ENCODE results near the gene CXADR.
A peak's percentile ranks its signal among the peaks of the same experiment; 100 is the strongest.
"Not testable (repeated sequence)": the region's sequence is repeated elsewhere in the genome, so short reads cannot be mapped to it uniquely, and the experiment has no call there.

The CXADR gene

DNA sequence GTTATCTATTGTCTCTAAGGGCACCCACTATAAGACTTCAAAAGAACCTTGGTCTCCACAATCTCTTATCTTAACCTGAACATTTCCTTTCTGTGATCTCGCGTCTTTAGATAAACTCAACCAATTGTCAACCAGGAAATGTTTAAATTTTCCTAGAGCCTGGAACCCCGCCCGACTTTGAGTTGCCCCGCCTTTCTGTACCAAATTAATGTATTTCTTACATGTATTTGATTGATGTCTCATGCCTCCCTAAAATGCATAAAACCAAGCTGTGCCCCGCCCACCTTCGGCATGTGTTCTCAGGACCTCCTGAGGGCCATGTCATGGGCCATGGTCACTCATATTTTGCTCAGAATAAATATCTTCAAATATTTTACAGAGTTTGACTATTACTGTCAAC is 5.9 kb upstream of the CXADR start:
- no peak for DNase-seq

DNA sequence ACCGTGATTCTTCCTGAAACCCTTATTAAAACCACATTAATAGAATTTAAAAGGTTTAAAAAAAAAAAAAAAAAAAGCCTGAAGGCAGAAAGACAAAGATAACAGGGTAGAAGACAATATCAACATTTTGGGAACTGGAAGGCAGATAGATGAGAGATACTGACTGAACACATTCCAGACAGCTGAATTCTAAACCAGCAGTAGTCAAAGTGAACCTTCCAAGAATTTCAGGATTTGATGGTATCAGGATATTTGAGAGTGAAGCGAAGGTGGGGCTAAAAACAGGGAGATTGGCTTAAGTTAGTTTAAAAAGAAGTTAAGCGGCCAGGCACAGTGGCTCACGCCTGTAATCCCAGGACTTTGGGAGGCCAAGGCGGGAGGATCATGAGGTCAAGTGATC is 5.3 kb upstream of the CXADR start:
- DNase-seq, result no peak

DNA sequence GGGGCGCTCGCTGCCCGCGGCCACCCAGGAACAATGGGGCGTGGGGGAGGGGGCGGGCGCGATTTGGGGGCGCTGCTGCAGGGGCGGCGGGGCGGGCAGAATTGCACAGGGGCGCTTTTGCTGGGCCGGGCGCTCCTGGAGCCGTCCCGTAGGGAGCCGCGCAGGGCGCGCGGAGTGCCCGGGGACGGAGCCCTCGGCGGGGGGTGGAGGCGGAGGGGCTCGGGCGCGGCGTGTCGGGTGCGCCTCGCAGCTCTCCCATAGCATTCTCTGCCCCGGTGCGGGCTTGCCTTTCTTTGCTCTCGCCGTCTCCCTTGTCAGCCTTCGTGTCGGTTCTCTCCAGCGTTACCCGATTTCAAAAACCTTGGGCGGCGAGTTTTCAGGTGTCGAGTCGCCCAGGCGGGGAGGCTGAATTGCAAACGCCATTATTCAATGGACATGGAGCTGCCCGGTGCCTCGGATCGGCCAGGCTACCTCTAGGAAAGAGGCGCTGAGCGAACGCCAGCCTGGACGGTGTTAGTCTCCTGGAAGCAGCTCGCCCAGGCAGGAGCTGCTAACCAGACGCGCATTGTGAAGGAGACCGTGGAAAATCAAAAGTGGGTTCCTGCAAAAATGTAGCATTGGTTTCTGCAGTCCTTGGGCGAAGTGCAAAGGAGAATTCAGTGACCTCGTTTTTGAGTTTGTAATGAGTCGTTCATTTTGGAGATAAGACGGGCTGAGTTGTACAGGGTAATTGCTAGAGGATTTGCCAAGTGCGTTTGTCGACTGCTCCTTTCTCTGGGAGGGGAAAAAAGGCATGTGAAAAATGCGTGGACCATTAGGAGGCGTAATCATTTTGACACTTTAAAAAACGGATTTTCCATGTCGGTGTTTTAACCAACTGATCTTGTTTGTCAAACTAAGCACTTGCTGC is 626 bp downstream of the CXADR start:
- peak in 2 of 4 experiments; percentile 2 for DNase-seq

DNA sequence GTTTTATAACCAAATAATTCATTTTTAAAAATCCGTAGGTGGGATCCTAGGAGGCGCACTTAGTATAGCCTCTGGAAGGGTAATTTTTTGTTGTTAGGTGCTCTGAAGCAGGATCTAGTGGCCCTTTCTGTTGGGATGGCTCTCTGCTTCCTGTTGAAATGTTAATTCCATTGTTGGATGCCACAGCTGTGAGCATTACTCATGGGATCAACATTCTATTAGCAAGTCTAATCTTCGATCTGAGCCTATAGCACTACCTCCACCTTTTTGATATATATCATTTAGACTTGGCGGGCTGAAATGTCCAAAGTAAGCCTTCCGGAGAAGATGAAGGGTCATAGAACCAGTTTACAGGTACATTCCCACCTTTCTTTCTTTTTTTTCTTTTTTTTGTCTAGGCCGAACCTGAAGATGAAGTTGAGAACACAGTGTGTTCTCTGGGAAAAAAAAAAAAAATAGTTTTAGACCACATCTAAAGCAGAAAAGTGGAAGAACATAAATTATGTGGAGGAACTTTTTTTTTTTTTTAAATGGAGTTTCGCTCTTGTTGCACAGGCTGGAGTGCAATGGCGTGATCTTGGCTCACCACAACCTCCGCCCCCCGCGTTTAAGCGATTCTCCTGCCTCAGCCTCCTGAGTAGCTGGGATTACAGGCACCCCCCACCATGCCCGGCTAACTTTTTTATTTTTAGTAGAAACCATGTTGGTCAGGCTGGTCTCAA is 1.4 kb downstream of the CXADR start:
- no peak for DNase-seq

DNA sequence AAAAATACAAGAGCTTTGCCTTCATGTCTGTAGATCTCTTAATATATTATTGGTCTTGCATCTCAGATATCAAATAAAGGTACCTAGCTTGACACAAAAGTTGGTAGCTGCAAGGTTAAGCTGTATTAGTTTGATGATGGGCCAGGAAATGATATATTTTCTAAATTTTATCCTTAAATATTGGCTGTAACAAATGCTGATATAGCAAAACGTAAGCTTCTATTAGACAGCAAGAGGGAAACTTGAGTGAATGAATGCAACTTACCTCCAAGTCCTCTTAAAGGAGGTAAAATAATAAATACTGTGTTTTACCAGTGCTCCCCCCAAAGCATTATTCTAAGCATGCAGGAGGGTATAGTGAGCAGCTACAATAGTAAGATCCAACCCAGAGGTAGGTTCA is 4.2 kb downstream of the CXADR start:
- not testable (repeated sequence) for DNase-seq

DNA sequence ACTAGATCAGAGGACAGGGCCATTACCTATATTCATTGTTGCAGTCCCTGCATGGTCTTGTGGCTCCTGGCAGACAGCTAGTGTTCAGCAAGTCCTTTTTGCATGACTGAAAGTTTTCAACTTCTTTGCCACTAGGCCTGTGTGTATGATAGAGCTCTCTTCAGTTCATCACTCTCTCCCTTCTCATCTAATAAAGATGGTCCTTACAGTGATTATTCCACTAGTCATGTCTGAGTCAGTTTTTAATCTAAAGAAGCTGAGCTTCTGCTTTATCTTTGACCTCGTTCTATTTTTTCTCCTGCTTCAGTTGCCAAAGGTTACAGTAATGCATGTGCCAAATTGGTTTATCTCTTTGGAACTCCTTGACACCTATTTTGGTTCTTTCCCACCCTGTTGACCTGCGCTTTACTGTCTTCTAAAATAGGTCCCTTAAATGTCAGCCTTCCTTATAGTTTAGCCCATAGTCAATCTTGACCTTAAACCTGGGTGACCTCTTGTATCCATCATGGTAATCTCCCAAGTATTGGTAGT is 6.4 kb downstream of the CXADR start:
- DNase-seq, result no peak

DNA sequence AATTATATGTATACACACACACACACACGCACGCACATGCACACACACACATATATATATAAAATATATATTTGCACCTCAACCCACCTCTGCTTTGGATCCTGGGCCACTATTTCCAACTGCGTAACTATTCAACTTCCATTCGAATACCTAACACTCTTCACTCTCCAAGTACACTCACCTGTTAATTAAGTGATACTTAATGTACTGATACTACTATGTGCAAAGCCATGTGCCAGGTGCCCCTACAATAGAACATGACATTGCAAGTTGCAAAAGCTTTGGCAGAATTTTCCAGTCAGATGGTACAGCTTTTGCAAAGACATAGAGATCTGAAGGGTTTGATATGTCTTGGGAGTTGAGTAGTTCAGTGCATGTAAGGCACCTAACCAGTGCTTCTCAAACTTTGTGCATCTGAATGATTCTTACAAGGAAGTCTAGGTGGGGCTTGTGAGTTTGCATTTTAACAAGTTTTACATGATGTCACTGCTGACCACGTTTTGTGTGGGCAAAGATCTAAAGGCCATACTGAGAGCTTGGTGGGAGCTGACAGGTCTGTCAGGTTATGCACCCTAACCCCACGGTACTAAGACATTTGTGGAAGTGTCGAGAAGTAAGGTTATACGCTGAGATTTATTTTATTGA is 7.2 kb downstream of the CXADR start:
- DNase-seq, result no peak

DNA sequence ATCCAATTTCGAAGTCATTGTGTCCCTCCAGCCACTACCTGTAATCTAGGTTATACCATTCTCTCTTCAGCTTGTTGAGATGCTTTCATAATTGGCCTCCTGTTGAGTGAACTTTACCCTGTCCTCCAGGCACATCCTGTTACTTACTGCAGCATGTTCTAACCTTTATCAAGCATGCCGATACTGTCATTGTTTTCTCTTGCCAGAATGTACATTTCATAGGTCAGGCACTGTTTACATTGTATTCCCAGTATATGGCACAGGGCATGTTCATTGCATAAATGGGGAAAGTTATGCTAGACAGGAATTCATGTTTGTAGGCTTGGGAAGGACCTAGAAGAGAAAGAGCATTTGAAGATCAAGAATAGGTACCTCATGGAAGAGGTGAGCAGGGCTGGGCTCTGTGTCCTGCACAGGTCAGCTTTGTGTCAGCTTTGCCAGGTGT is 10.2 kb downstream of the CXADR start:
- DNase-seq, result no peak

DNA sequence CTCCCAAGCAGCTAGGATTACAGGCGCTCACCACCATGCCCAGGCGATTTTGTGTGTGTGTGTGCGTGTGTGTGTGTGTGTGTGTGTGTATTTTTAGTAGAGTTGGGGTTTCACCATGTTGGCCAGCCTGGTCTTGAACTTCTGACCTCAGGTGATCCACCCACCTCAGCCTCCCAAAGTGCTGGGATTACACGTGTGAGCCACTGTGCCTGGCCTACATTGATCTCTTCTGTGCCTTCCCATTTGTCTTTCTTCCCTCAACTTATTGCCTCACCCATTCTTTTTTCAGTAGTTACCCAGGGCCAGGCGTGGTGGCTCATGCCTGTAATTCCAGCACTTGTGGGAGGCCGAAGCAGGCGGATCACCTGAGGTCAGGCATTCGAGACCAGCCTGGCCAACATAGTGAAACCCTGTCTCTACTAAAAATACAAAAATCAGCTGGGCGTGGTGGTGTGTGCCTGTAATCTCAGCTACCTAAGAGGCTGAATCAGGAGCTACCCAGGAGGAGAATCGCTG is 11.2 kb downstream of the CXADR start:
- DNase-seq, result not testable (repeated sequence)

DNA sequence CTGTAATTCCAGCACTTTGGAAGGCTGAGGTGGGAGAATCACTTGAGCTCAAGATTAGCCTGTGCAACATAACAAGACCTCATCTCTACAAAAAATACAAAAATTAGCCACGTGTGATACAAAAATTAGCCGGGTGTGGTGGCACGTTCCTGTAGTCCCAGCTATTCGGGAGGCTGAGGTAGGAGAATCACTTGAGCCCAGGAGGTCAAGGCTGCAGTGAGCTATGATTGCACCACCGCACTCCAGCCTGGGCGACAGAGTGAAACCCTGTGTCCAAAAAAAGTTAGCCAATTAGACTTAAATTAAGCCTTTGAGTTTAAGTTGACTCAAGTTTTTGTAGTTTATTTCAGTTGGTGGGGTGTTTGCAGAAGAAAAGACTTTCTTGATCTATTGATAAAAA is 11.8 kb downstream of the CXADR start:
- no peak for DNase-seq

DNA sequence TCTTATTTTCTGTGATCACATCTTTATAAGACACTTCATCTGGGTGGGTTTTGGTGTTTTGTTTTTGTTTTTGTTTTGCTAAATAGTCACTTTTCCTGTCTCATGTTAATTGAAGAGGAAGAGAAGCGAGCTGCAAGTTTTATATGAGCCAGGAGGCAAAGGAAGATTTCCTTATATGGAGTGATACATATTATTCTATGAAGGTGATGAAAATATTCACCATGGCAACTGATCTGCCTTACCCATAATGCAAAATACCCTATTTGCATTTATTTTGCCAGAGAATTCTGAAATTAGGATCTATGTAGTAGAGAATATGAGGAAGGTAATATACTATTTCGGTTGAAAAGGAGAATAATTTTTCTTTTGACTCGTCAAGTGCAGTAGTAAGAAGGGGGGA is 13.9 kb downstream of the CXADR start:
- no peak for DNase-seq

DNA sequence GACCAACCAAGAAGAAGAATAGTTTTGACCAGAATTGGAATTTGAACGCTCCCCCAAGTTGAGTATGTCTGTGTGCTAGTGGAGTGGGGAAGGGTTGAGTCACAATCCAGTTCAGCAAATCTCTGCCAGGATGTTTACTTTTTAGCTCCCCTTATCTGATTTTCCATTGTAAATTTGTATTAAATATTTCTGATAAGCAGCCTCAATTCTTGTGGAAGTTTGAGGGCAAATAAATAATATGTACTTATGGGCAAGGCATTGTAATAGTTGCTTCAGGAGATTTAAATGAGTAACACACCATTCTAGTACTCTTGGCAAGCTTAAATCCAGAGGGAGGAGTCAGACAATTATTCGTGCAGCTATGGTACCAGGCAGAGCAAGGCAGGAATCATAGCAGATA is 14.4 kb downstream of the CXADR start:
- DNase-seq, result no peak

DNA sequence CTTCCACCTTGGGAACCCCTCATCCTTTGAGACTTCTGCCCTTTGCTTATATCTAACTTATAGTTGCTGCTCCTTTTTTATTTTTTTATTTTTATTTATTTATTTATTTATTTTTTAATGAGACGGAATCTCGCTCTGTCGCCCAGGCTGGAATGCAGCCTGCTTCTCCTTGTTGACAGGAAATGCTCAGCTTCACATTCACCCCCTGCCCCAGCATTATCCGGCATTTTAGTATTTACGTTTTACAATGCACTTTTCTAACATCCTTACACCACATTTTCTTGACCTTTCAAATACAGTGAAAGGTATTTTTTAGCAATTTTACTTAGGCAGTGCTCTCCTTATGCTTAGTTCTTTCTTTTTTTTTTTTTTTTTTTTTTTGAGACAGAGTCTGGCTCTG is 14.9 kb downstream of the CXADR start:
- no peak for DNase-seq

DNA sequence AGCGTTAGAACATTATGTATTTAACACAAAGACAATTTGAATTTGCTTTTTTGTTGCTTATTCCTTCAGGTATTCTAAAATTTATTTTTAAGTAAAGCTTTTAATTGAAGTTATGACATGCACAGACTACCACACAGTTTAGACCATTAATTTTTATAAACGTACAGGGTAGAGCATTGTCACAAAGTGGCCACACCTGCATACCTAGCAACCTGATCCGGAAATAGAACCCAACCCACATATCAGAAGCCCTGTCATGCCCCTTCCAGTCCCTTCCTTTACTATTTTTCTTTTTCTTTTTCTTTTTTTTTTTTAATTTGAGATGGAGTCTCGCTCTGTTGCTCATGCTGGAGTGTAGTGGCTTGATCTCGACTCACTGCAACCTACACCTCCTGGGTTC is 16.8 kb downstream of the CXADR start:
- no peak for DNase-seq

DNA sequence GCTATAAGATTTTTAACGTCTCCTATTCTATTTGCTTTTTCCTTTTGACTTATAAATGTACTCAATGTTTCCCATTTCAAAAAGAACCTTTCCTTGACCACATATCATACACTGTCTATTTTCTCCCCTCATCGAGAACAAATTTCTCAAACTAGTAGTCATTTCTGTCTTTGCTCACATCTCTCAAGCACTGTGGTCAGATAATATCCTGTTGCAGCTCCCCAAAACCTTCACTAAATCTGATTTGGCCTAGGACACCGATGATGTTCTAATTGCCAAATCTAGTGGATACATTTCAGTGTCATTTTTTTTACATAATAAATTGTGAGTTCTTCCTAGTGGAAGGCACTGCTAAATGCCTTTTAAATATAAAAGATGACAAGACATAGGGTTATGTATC is 19.4 kb downstream of the CXADR start:
- no peak for DNase-seq

DNA sequence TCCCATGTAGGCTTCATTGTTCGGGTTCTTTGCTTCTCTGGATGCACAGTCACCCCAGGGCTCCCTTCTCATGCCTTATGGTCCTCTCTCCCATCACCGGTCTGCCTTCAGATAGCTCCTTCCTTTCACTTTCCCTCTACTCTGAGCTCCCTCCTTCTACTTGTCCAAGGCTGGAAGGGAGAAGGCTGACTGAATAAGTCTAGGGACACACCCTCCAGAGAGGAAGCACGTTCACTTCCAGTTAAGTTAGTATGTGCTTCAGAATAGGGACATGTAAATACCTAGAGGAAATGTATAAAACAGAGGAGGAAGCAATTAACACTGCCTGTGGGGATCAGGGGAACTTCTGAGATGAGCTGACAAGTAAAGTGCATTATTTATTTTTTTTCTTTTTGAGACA is 23.5 kb downstream of the CXADR start:
- DNase-seq, result no peak

DNA sequence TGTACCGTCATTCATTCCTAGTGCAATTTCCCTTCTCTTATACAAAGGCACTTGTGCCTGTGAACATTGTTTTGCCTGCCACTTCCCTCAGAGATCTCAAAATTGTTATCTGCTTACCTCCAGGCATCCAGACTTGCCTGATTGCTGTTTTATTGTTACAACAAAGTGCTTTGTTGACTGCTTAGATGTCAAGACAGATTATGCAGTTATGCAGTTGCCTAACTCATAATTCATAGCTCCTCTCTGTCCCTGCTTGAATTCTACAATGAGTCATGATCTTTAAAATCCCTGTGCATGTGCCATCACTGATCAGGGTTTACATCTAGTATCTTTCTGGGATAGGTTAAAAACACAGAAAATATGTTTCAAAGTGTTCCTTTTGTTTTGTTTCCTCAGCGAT is 24.5 kb downstream of the CXADR start:
- no peak for DNase-seq

DNA sequence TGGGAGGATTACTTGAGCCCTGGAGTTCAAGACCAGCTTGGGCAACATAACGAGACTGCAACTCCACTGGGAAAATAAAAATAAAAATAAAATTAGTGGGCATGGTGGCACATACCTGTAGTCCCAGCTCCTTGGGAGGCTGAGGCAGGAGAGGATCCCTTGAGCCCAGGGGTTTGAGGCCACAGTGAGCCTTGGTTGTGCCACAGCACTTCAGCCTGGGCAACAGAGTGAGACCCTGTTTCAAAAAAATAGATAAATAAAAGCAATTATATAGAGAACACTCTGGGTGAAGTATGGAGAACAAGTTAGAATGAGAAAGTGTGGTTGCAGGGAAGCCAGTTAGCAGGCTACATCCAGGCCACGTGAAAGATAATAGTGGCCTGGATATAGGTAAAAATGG is 25.7 kb downstream of the CXADR start:
- DNase-seq, result no peak

DNA sequence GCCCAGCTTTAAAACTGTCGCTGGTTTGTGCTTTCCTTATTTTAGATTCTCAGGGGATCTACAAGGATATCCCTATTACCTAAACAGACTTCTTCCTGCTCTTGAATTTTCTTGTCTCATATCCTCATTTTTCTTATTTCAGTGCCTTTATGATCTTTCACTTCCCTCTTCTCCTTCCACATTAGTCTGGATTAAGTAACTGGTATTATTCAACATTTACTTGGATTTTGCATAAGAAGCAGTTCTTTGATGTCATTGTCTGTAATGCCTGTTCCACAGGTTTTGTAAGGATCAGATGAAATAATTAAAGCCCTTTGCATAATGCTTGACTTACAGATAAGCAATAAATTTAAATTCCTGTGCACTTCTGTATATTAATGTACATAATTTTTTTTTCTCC is 26.5 kb downstream of the CXADR start:
- DNase-seq, result no peak

DNA sequence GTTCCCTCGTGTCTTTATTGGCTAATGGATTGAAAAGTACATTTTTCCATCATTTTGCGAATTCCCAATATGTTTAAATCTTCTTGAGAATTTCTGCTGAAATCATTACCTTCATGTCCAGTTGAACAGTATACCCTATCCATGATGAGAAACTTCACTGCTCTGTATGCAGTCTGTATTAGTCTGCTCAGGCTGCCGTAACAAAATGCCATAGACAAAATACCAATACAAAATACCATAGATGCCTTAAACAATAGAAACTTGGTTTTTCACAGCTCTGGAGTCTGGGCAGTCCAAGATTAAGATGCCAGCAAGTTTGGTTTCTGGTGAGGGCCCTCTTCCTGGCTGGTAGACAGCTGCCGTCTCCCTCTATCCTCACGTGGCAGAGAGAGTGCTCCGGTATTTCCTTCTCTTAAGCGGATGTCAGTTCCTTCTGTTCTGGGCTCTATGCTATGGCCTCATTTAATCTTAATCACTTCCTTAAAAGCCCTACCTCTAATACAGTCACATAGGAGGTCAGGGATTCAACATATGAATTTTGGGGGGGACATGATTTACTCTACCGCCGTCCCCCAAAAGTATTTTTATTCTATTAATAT is 27.0 kb downstream of the CXADR start:
- DNase-seq, result no peak

DNA sequence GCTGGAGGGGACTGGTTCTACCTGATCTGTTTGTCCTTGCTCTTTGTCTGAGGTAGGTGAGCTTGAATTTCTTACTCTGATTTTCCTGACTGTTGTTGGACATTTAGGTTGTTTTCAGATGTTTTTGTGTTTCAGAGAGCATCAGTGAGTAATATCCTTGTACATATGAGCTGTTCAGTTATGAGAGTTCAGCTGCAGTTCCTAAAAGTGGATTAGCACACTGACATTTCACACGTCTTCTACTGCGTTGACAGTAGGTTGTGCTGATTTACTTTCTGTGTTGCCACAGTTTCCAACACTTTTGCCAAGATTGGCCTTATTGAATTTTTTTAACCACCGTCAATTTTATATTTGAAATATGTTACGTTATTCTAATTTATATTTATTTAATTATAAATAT is 27.7 kb downstream of the CXADR start:
- no peak for DNase-seq

DNA sequence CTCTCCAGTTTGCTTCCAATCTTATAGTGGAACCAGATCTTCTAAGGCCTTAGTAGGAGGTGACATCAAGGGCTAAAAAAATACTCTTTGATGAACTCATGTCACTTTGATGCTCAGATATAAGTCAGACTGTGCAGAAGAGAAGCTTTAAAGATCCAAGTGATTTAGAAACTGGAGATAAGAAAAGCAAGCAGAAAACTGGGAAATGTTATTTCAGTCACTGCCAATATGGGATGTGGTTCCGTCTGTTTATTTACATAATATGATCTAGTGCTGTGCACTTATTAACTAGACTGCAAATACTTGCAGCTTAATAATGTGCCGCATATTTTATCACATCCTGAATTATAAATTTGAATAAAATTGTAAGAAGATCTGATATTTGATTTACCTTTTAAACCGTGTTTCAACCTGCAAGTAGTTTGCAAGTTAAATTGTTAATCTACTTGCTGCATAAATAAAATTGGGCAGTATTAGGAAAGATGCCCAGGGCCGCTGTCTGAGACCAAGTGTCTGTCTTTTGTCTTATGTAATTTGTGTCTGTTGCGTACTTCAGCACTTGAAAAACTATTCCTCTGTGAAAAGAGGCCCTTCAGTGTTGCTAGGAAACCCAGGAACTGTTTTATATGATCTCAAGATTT is 29.6 kb downstream of the CXADR start:
- DNase-seq, result no peak

Measured in activated CD4-positive, CD25-positive, alpha-beta regulatory T cell (primary cell).